ENCODE results near the gene PEX14. TPM values are rescaled to one million over a fixed set of nuclear protein-coding genes. Genes with fewer than 3 reads are reported as not detected.

The PEX14 gene
- total RNA-seq, 1 experiment from 2014 or later: 27.3 TPM

GRCh38 chr1:10534519-10534918 lies 59.8 kb downstream of the PEX14 start:
- no peak for ATAC-seq
- peaks cover 62% of the 10 kb centered on the region for H3K4me1 Mint-ChIP-seq
- H3K4me3 Mint-ChIP-seq: no peak overlapping the region
- H3K9me3 Mint-ChIP-seq: no peaks in the 10 kb centered on the region
- TF ChIP-seq IRF2 (CRISPR knock-in tag; IDR thresholded peaks at IDR 0.05; ENCODE audit: borderline replicate concordance, low read depth) (no peak), ZNF512 (CRISPR knock-in tag; IDR thresholded peaks at IDR 0.05; ENCODE audit: borderline replicate concordance) (no peak), AFF4 (CRISPR knock-in tag; IDR thresholded peaks at IDR 0.05; ENCODE audit: borderline replicate concordance) (no peak), E2F5 (CRISPR knock-in tag; IDR thresholded peaks at IDR 0.05) (no peak), AR (CRISPR knock-in tag; IDR thresholded peaks at IDR 0.05) (no peak)
- no peak for DNase-seq (ENCODE audit: low spot score)
- ChIA-PET CTCF (interaction anchor here (2.0 kb wide), 1 partner anchor 27 kb away, joined by 6 read pairs; no protein-coding TSS in a partner anchor), POLR2A (no interaction called here)
- no peaks in the 10 kb centered on the region for H3K27me3 Mint-ChIP-seq (ENCODE audit: low read depth)
- no peaks in the 10 kb centered on the region for H3K36me3 Mint-ChIP-seq
- peak overlapping the region; percentile 1; the same call in 1 of the 2 replicates for H3K27ac Mint-ChIP-seq

- Mint-ChIP-seq H3K27me3 (ENCODE audit: low read depth) (no peaks in the 10 kb centered on the region), H3K4me3 (no peak overlapping the region), H3K36me3 (no peaks in the 10 kb centered on the region), H3K27ac (no peak overlapping the region), H3K9me3 (no peaks in the 10 kb centered on the region), H3K4me1 (peaks cover 64% of the 10 kb centered on the region)
- TF ChIP-seq ZMAT4 (CRISPR knock-in tag; IDR thresholded peaks at IDR 0.05): no peak
- no peak for TF ChIP-seq TEAD1 (CRISPR knock-in tag; IDR thresholded peaks at IDR 0.05)
- no peak for TF ChIP-seq TP53 (CRISPR knock-in tag; IDR thresholded peaks at IDR 0.05)
- ATAC-seq (no peak; the same call in 1 of the 2 replicates), DNase-seq (ENCODE audit: low spot score) (no peak)
- CTCF ChIA-PET: interaction anchor here (1.0 to 1.9 kb wide), 2 partner anchors 15 to 97 kb away, joined by 3 to 6 read pairs; no protein-coding TSS in a partner anchor
- POLR2A ChIA-PET: no interaction called here
Observed at GRCh38 chr1:10536133-10536770, 61.5 kb downstream of the PEX14 start.

GRCh38 chr1:10537082-10537766 lies 62.5 kb downstream of the PEX14 start:
- no peaks in the 10 kb centered on the region for H3K27me3 Mint-ChIP-seq (ENCODE audit: low read depth)
- no peak for ATAC-seq
- H3K4me3 Mint-ChIP-seq: no peak overlapping the region
- DNase-seq (ENCODE audit: low spot score): no peak
- peaks cover 60% of the 10 kb centered on the region for H3K4me1 Mint-ChIP-seq
- no peaks in the 10 kb centered on the region for H3K9me3 Mint-ChIP-seq
- no peaks in the 10 kb centered on the region for H3K36me3 Mint-ChIP-seq
- no peak overlapping the region for H3K27ac Mint-ChIP-seq
- CTCF ChIA-PET: interaction anchor here (0.6 to 1.9 kb wide), 5 partner anchors 9 to 330 kb away, joined by 3 to 6 read pairs (median 4); no protein-coding TSS in a partner anchor
- POLR2A ChIA-PET: interaction anchor here (0.6 to 0.7 kb wide), 2 partner anchors 8 to 164 kb away, joined by 3 read pairs; no protein-coding TSS in a partner anchor
- TF ChIP-seq MLX (CRISPR knock-in tag; IDR thresholded peaks at IDR 0.05): no peak
- no peak for TF ChIP-seq GRHL2 (CRISPR knock-in tag; IDR thresholded peaks at IDR 0.05; ENCODE audit: insufficient replicate concordance, severe bottlenecking)
- TF ChIP-seq TEAD1 (CRISPR knock-in tag; IDR thresholded peaks at IDR 0.05): no peak
- TF ChIP-seq KAT7 (CRISPR knock-in tag; IDR thresholded peaks at IDR 0.05; ENCODE audit: borderline replicate concordance): no peak
- no peak for TF ChIP-seq ETV6 (CRISPR knock-in tag; IDR thresholded peaks at IDR 0.05)
- TF ChIP-seq EMX1 (CRISPR knock-in tag; IDR thresholded peaks at IDR 0.05): no peak
- TF ChIP-seq CDX4 (CRISPR knock-in tag; IDR thresholded peaks at IDR 0.05; ENCODE audit: borderline replicate concordance): no peak
- no peak for TF ChIP-seq MAX (CRISPR knock-in tag; IDR thresholded peaks at IDR 0.05)
- TF ChIP-seq MXD4 (CRISPR knock-in tag; IDR thresholded peaks at IDR 0.05; ENCODE audit: borderline replicate concordance): no peak
- TF ChIP-seq USF1 (CRISPR knock-in tag; IDR thresholded peaks at IDR 0.05): no peak

Measured in WTC11 (cell line).